Activated naive CD4-positive, alpha-beta T cell treated with anti-CD3 and anti-CD28 coated beads, Interleukin-2, amount 50 U/mL, for 24 hours (primary cell): Measurements from ENCODE around the gene VEGFB.

ENCODE experiments used
- H3K27ac Mint-ChIP-seq: one replicate; pipeline ENCODE4 v1.8.0; 2021; ENCODE audit warnings: mild to moderate bottlenecking, mixed read lengths
- H3K27me3 Mint-ChIP-seq: one replicate; pipeline ENCODE4 v1.8.0; 2021; ENCODE audit warnings: mixed read lengths
- H3K36me3 Mint-ChIP-seq: one replicate; pipeline ENCODE4 v1.8.0; 2021; ENCODE audit warnings: mixed read lengths
- H3K4me1 Mint-ChIP-seq: one replicate; pipeline ENCODE4 v1.8.0; 2021; ENCODE audit warnings: mixed read lengths
- H3K4me3 Mint-ChIP-seq: one replicate; pipeline ENCODE4 v1.8.0; 2021; ENCODE audit warnings: mild to moderate bottlenecking, mixed read lengths
- H3K9me3 Mint-ChIP-seq: one replicate; pipeline ENCODE4 v1.8.0; 2021; ENCODE audit warnings: mixed read lengths

The VEGFB gene

GRCh38 chr11:64224151-64224890, 10.1 kb upstream of the VEGFB start:
- Mint-ChIP-seq H3K36me3 (no peaks in the 10 kb centered on the region), H3K9me3 (no peaks in the 10 kb centered on the region), H3K27me3 (no peaks in the 10 kb centered on the region), H3K27ac (peak overlapping the region; percentile 17), H3K4me1 (peaks cover 28% of the 10 kb centered on the region), H3K4me3 (peak overlapping the region; percentile 87)

GRCh38 chr11:64224891-64225607, 9.3 kb upstream of the VEGFB start:
- Mint-ChIP-seq H3K4me3 (peak overlapping the region; percentile 87), H3K4me1 (peaks cover 35% of the 10 kb centered on the region), H3K27ac (peak overlapping the region; percentile 74), H3K27me3 (no peaks in the 10 kb centered on the region), H3K36me3 (no peaks in the 10 kb centered on the region), H3K9me3 (no peaks in the 10 kb centered on the region)

- H3K27ac Mint-ChIP-seq, result peak within 1 kb of the TSS; percentile 74
- no peaks in the 10 kb centered on the region for H3K36me3 Mint-ChIP-seq
- H3K27me3 Mint-ChIP-seq, result no peaks in the 10 kb centered on the region
- H3K4me1 Mint-ChIP-seq, result peaks cover 36% of the 10 kb centered on the region
- H3K4me3 Mint-ChIP-seq, result peak within 1 kb of the TSS; percentile 87
- H3K9me3 Mint-ChIP-seq, result no peaks in the 10 kb centered on the region
Observed at GRCh38 chr11:64225608-64226506, 8.5 kb upstream of the VEGFB start, which contains the start of the genes NUDT22 and TRPT1. Gene NUDT22, plus strand, starts transcription at chr11:64226274. Its CDS starts 379 bp downstream, at chr11:64226653. Gene TRPT1, minus strand, starts transcription at chr11:64226186. Its CDS starts 326 bp downstream, at chr11:64225860.

- H3K4me1 Mint-ChIP-seq, result peaks cover 40% of the 10 kb centered on the region
- H3K4me3 Mint-ChIP-seq, result peak overlapping the region; percentile 87
- H3K9me3 Mint-ChIP-seq, result no peaks in the 10 kb centered on the region
- no peaks in the 10 kb centered on the region for H3K27me3 Mint-ChIP-seq
- H3K36me3 Mint-ChIP-seq, result no peaks in the 10 kb centered on the region
- H3K27ac Mint-ChIP-seq, result peak overlapping the region; percentile 62
Observed at GRCh38 chr11:64226507-64227051, 7.8 kb upstream of the VEGFB start.

- no peaks in the 10 kb centered on the region for H3K27me3 Mint-ChIP-seq
- H3K27ac Mint-ChIP-seq, result peak overlapping the region; percentile 55
- H3K36me3 Mint-ChIP-seq, result no peaks in the 10 kb centered on the region
- H3K4me1 Mint-ChIP-seq, result peaks cover 49% of the 10 kb centered on the region
- peak overlapping the region; percentile 87 for H3K4me3 Mint-ChIP-seq
- no peaks in the 10 kb centered on the region for H3K9me3 Mint-ChIP-seq
Observed at GRCh38 chr11:64227405-64227956, 6.9 kb upstream of the VEGFB start.

- peak overlapping the region; percentile 87 for H3K4me3 Mint-ChIP-seq
- H3K36me3 Mint-ChIP-seq, result no peaks in the 10 kb centered on the region
- H3K27me3 Mint-ChIP-seq, result no peaks in the 10 kb centered on the region
- H3K4me1 Mint-ChIP-seq, result peaks cover 62% of the 10 kb centered on the region
- H3K9me3 Mint-ChIP-seq, result no peaks in the 10 kb centered on the region
- no peak overlapping the region for H3K27ac Mint-ChIP-seq
Observed at GRCh38 chr11:64229090-64229743, 5.2 kb upstream of the VEGFB start.

- H3K36me3 Mint-ChIP-seq, result no peaks in the 10 kb centered on the region
- peak overlapping the region; percentile 87 for H3K4me3 Mint-ChIP-seq
- peaks cover 60% of the 10 kb centered on the region for H3K4me1 Mint-ChIP-seq
- no peaks in the 10 kb centered on the region for H3K9me3 Mint-ChIP-seq
- H3K27ac Mint-ChIP-seq, result peak overlapping the region; percentile 77
- H3K27me3 Mint-ChIP-seq, result no peaks in the 10 kb centered on the region
Observed at GRCh38 chr11:64229744-64230170, 4.6 kb upstream of the VEGFB start.

- no peaks in the 10 kb centered on the region for H3K27me3 Mint-ChIP-seq
- no peaks in the 10 kb centered on the region for H3K9me3 Mint-ChIP-seq
- peak within 1 kb of the TSS; percentile 77 for H3K27ac Mint-ChIP-seq
Observed at GRCh38 chr11:64230171-64230984, 4.0 kb upstream of the VEGFB start, which contains the start of gene DNAJC4. Gene DNAJC4, plus strand, starts transcription at chr11:64230548. Its CDS starts 307 bp downstream, at chr11:64230855.

GRCh38 chr11:64230985-64231365, 3.4 kb upstream of the VEGFB start:
- Mint-ChIP-seq H3K27me3 (no peaks in the 10 kb centered on the region), H3K9me3 (no peaks in the 10 kb centered on the region), H3K4me1 (peaks cover 60% of the 10 kb centered on the region), H3K27ac (no peak overlapping the region), H3K4me3 (peak overlapping the region; percentile 87), H3K36me3 (no peaks in the 10 kb centered on the region)

More at GRCh38 chr11:64230171-64230984, 4.0 kb upstream of the VEGFB start, which contains the start of gene DNAJC4:
- Mint-ChIP-seq H3K36me3 (no peaks in the 10 kb centered on the region), H3K4me1 (peaks cover 58% of the 10 kb centered on the region), H3K4me3 (peak within 1 kb of the TSS; percentile 87)

- Mint-ChIP-seq H3K27me3 (no peaks in the 10 kb centered on the region), H3K27ac (peak overlapping the region; percentile 68), H3K36me3 (no peaks in the 10 kb centered on the region), H3K4me1 (peaks cover 60% of the 10 kb centered on the region), H3K4me3 (peak overlapping the region; percentile 62), H3K9me3 (no peaks in the 10 kb centered on the region)
Observed at GRCh38 chr11:64231546-64231945, 2.8 kb upstream of the VEGFB start.

GRCh38 chr11:64232182-64232966, 2.0 kb upstream of the VEGFB start:
- Mint-ChIP-seq H3K27me3 (no peaks in the 10 kb centered on the region), H3K27ac (peak overlapping the region; percentile 68), H3K9me3 (no peaks in the 10 kb centered on the region), H3K4me1 (peaks cover 54% of the 10 kb centered on the region), H3K36me3 (no peaks in the 10 kb centered on the region), H3K4me3 (peak overlapping the region; percentile 76)

- Mint-ChIP-seq H3K27ac (peak overlapping the region; percentile 68), H3K27me3 (no peaks in the 10 kb centered on the region), H3K36me3 (no peaks in the 10 kb centered on the region), H3K9me3 (no peaks in the 10 kb centered on the region), H3K4me1 (peaks cover 49% of the 10 kb centered on the region), H3K4me3 (peak overlapping the region; percentile 76)
Observed at GRCh38 chr11:64232967-64233315, 1.4 kb upstream of the VEGFB start.
